Measurements from ENCODE around the gene RPTN. TPM values are rescaled to one million over a fixed set of nuclear protein-coding genes. Genes with fewer than 3 reads are reported as not detected.

The RPTN gene
- polyA plus RNA-seq, 3 donors: not detected

DNA sequence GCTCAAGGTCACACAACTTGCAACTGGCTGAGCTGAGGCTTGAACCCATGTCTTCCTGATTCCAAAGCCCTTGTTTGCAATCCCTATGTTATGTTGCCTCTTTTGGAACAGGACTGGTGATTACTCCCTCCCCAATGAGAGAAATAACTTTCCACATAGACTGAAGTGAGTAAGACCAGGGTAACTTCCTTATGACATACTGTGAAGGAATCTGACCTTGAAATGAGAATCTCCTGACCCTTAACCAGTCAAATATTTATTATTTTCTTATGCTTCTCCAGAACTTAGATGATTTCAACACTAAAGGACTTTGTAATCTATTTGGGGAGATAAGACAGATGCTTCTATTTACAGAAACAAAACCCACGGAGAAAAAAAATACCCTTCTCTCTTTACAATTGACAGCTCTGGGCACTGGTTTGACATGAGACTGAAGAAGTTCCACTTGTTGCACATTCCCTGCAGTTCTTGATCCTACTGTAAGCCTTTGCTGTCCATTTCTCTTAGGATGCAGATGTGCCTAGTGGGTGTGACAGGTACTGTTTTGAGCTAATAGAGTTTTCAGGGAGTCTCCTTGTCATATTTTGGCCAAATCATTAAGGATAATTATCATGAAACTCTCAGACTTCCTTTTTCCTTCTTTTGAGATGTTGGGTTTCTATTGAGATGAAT is 3.9 kb upstream of the RPTN start:
- Mint-ChIP-seq H3K4me3 (no peak overlapping the region), H3K27ac (peak overlapping the region; percentile 35 to 81 (median 59)), H3K4me1 (peaks cover 78% of the 10 kb centered on the region), H3K9me3 (no peaks in the 10 kb centered on the region), H3K27me3 (ENCODE audit: low read depth in 3 of 3) (peaks cover 0 to 4% (median 0%) of the 10 kb centered on the region in 3 donors), H3K36me3 (no peaks in the 10 kb centered on the region)
- H3K4me3 ChIP-seq (replicated peaks in 1 of 3; ENCODE audit: low read depth in 2 of 3, low read length in 3 of 3): no peak overlapping the region
- no peak overlapping the region for H3K4me2 ChIP-seq (replicated peaks; ENCODE audit: extremely low read depth, low read length, poor library complexity, severe bottlenecking)
- H4K20me1 ChIP-seq (ENCODE audit: insufficient read depth, low read length): no peaks in the 10 kb centered on the region
- no peaks in the 10 kb centered on the region for H3K36me3 ChIP-seq (replicated peaks in 1 of 2; ENCODE audit: control insufficient read depth in 1 of 2, insufficient read depth in 2 of 2, low read length in 2 of 2)
- no peak overlapping the region for H3K27ac ChIP-seq (ENCODE audit: low read depth in 1 of 2, low read length in 2 of 2)
- no peaks in the 10 kb centered on the region for H3K9me3 ChIP-seq (replicated peaks in 1 of 2; ENCODE audit: control insufficient read depth in 1 of 2, insufficient read depth in 1 of 2, low read length in 2 of 2)
- no CpG with 5 or more reads among the region's 1 CpG for WGBS (ENCODE audit: insufficient coverage)
- H2AFZ ChIP-seq (ENCODE audit: insufficient read depth, low read depth, low read length, poor library complexity, severe bottlenecking): no peak overlapping the region
- no peaks in the 10 kb centered on the region for H3K79me2 ChIP-seq (ENCODE audit: insufficient read depth, low read length)
- intact Hi-C loops (cut with micrococcal nuclease): loop anchor here in 1 of 2 donors (5.0 kb wide), 1 partner anchor 56 kb away; no protein-coding TSS in a partner anchor
- peaks cover 87 to 92% of the 10 kb centered on the region in 2 donors for H3K4me1 ChIP-seq (ENCODE audit: control insufficient read depth in 1 of 2, insufficient read depth in 2 of 2, low read length in 2 of 2)
- H3K27me3 ChIP-seq (ENCODE audit: control insufficient read depth in 2 of 2, insufficient read depth in 2 of 2, low read length in 2 of 2): no peaks in the 10 kb centered on the region
- TF ChIP-seq, protein P1, sequence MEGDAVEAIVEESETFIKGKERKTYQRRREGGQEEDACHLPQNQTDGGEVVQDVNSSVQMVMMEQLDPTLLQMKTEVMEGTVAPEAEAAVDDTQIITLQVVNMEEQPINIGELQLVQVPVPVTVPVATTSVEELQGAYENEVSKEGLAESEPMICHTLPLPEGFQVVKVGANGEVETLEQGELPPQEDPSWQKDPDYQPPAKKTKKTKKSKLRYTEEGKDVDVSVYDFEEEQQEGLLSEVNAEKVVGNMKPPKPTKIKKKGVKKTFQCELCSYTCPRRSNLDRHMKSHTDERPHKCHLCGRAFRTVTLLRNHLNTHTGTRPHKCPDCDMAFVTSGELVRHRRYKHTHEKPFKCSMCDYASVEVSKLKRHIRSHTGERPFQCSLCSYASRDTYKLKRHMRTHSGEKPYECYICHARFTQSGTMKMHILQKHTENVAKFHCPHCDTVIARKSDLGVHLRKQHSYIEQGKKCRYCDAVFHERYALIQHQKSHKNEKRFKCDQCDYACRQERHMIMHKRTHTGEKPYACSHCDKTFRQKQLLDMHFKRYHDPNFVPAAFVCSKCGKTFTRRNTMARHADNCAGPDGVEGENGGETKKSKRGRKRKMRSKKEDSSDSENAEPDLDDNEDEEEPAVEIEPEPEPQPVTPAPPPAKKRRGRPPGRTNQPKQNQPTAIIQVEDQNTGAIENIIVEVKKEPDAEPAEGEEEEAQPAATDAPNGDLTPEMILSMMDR (IDR thresholded peaks at IDR 0.05): no peak
- no peak overlapping the region for H3K9ac ChIP-seq (ENCODE audit: insufficient read depth, low read length, poor library complexity, severe bottlenecking)
- peak; percentile 43 to 65 (median 57) for DNase-seq

DNA sequence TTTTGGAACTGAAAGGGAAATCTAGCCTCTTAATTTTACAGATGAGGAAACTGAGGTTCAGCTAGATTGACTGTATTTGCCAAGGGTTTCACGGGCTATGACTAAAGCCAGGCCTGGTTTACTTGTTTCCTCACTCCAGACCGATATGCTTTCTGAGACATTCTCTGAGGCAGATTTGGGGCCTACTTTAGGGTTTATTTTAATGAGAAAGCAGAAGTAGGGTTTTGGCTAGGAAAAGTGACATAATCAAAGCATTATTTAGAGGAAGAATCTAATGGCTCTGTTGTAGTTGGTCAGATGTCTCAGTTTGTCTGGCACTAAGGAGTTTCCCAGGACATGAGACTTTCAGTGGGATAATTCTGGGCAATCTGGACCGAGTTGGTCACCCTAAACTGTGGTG is 1.5 kb upstream of the RPTN start:
- H3K4me1 ChIP-seq (ENCODE audit: control insufficient read depth in 1 of 2, insufficient read depth in 2 of 2, low read length in 2 of 2): peaks cover 63 to 69% of the 10 kb centered on the region in 2 donors
- no peaks in the 10 kb centered on the region for H3K27me3 ChIP-seq (ENCODE audit: control insufficient read depth in 2 of 2, insufficient read depth in 2 of 2, low read length in 2 of 2)
- peak; percentile 77 to 90 (median 89) for DNase-seq
- H3K27ac ChIP-seq (ENCODE audit: low read depth in 1 of 2, low read length in 2 of 2): peak overlapping the region in 1 of 2 donors; percentile 78
- no peaks in the 10 kb centered on the region for H3K79me2 ChIP-seq (ENCODE audit: insufficient read depth, low read length)
- TF ChIP-seq, protein P1 (IDR thresholded peaks at IDR 0.05): no peak
- H3K9ac ChIP-seq (ENCODE audit: insufficient read depth, low read length, poor library complexity, severe bottlenecking): no peak overlapping the region
- Mint-ChIP-seq H3K27ac (peak overlapping the region; percentile 83 to 96 (median 93)), H3K4me1 (peaks cover 58% of the 10 kb centered on the region), H3K27me3 (ENCODE audit: low read depth in 3 of 3) (peaks cover 0 to 4% (median 0%) of the 10 kb centered on the region in 3 donors), H3K36me3 (no peaks in the 10 kb centered on the region), H3K9me3 (no peaks in the 10 kb centered on the region), H3K4me3 (peak overlapping the region in 1 of 2 donors; percentile 52)
- H4K20me1 ChIP-seq (ENCODE audit: insufficient read depth, low read length): no peaks in the 10 kb centered on the region
- 73% methylated on average over 1 of the region's 3 CpGs for WGBS (ENCODE audit: insufficient coverage)
- H3K36me3 ChIP-seq (replicated peaks in 1 of 2; ENCODE audit: control insufficient read depth in 1 of 2, insufficient read depth in 2 of 2, low read length in 2 of 2): no peaks in the 10 kb centered on the region
- H3K9me3 ChIP-seq (replicated peaks in 1 of 2; ENCODE audit: control insufficient read depth in 1 of 2, insufficient read depth in 1 of 2, low read length in 2 of 2): no peaks in the 10 kb centered on the region
- peak overlapping the region; percentile 20 for H3K4me2 ChIP-seq (replicated peaks; ENCODE audit: extremely low read depth, low read length, poor library complexity, severe bottlenecking)
- no peak overlapping the region for H2AFZ ChIP-seq (ENCODE audit: insufficient read depth, low read depth, low read length, poor library complexity, severe bottlenecking)
- H3K4me3 ChIP-seq (replicated peaks in 1 of 3; ENCODE audit: low read depth in 2 of 3, low read length in 3 of 3): peak overlapping the region in 1 of 3 experiments; percentile 6
- intact Hi-C loops (cut with micrococcal nuclease): loop anchor here in 1 of 2 donors (5.0 kb wide), 1 partner anchor 53 kb away; no protein-coding TSS in a partner anchor
